ENCODE results near the gene TMEM171.

DNA sequence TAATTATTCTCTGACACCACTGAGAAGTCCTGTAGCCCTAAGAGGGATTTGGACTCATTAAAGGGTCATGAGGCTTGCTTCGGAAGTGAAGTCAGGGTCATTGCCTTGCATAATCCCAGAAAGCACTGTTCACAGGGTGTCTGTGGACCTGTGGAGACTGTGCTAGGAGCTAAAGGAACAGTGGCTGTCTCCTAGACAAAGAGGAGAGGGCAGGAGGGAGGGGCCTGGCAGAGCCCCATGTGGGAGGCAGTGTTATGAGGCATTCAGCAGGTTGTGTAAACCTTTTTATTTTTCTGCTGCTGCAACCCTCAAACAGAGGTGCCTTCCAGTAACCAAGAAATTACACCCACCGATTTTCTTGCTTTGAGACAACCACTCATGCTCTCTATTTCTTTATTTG, 55.9 kb downstream of the TMEM171 start:
- TF ChIP-seq EZH2 (IDR thresholded peaks at IDR 0.05; ENCODE audit: low read depth, unreplicated experiment) (no peak), REST (IDR thresholded peaks at IDR 0.05; ENCODE audit: unreplicated experiment) (no peak), ZNF114 (CRISPR knock-in tag; IDR thresholded peaks at IDR 0.05) (no peak), CREB1 (CRISPR knock-in tag; IDR thresholded peaks at IDR 0.05; ENCODE audit: low read depth) (no peak)
- TF ChIP-seq, protein P1, sequence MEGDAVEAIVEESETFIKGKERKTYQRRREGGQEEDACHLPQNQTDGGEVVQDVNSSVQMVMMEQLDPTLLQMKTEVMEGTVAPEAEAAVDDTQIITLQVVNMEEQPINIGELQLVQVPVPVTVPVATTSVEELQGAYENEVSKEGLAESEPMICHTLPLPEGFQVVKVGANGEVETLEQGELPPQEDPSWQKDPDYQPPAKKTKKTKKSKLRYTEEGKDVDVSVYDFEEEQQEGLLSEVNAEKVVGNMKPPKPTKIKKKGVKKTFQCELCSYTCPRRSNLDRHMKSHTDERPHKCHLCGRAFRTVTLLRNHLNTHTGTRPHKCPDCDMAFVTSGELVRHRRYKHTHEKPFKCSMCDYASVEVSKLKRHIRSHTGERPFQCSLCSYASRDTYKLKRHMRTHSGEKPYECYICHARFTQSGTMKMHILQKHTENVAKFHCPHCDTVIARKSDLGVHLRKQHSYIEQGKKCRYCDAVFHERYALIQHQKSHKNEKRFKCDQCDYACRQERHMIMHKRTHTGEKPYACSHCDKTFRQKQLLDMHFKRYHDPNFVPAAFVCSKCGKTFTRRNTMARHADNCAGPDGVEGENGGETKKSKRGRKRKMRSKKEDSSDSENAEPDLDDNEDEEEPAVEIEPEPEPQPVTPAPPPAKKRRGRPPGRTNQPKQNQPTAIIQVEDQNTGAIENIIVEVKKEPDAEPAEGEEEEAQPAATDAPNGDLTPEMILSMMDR (conservative IDR thresholded peaks at IDR 0.05; ENCODE audit: low read depth in 2 of 2) = no peak
